HG02840 (cell line): Measurements from ENCODE around the gene ACOT12.
"Not testable (repeated sequence)": the region's sequence is repeated elsewhere in the genome, so short reads cannot be mapped to it uniquely, and the experiment has no call there.

Experiments used
- ATAC-seq: cut with Tn5 transposase; IDR thresholded peaks from one replicate; pipeline ENCODE4 v1.9.1; 2021; ENCODE audit warnings: mild to moderate bottlenecking, moderate library complexity, moderate number of reproducible peaks; ENCODE audit not compliant: unreplicated experiment, low FRiP score

Gene ACOT12

DNA sequence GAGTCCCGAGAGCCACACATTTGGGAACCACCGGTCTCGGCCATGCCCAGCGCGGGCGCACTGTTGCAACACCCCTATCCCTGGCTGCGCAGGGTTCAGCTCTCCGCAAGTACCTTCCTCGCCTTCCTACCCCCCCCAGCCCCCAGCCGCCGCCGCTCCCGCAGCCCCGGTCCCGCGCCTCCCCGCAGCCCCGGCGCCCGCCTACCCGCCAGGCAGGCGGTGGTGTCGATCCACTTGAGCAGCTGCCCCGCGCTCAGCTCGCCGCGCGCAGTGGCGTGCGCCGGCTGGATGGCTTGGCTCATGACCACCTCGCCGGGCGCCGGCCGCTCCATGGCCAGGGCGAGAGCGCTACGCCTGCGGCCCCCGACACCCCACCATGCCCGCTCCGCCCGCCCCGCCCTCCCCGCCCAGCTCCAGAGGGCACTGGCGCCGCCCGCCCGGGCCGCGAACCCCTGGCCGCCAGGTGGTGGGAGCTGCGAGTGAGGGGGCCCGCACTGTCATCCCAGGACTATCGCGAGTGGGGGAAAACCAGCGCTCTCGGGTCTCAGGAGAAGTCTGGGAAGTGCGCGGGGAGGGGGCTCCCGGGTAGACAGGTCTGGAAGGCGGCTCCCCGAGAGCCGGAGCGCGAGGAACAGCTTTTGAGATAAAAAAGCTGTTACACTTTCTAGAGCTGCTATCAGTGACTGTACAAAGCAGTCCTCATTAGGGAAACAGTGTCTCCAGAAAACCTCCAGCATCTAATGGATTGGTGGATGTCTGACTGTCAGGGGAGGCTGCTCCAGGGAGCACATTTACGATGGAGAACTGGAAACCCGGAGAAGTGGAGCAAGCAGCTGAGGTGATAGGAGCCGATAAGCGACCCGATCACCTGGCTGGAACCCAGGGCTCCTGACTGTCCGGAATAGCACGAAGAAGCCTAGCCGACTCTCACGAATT, at the start of gene ACOT12:
ACOT12 (minus strand) TSS at position 352 of the 936 bp plus-strand sequence; CDS start at position 332, 20 bp downstream.
- ATAC-seq: no peak

DNA sequence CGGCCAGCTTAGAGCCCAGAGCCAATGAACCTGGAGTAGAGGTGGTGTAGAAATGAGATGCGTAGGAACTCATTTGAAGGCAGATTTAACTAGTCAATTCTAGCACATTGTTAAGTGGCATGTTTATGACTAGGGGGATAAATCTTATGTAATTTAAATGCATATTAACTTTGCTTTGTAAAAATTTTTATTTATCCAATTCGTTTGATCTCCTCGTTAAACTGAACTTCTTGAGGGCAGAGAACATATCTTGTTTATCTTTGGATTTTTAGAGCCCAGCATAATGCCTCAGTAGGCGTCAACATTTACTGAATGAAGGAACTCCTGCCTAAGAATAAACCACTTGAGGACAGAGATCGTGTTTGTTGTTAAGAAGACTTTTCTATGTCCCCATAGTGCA, 41.1 kb upstream of the ACOT12 start:
- ATAC-seq: no peak

DNA sequence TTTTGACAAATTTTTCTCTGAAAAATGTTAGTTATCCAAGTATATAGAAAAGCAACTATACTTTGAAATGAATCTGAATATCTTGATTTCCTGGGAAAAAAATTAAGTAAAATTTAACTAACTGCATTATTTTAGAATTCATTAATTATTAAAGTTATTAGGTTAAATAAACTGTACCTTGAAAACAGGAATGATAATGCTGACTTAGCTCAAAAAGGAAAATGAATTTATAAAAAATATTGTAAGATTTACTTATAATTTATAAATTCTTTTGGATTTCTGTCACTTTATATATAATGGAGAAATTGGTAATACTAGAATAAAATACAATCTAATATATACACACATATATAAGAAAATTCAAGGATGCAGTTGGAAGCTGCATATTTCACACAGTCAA, 36.1 kb upstream of the ACOT12 start:
- ATAC-seq: no peak

DNA sequence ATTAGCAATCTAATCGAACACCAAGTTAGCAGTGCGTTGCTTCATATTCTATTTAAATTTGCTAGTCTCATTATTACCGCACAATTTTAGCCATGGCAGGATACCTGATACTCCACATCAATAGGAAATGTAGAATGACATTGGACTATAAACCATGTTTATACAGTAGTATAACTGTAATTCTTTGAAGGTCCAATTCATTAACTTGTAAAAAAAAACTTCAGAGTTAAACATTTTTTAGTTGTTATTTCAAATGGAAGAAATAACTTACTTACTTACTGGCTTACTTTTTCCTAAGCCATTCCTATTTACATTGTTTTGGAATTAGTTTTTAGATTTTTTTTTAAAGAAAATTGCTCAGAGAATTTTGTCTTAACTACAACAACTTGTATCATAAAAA, 35.4 kb upstream of the ACOT12 start:
- no peak for ATAC-seq

DNA sequence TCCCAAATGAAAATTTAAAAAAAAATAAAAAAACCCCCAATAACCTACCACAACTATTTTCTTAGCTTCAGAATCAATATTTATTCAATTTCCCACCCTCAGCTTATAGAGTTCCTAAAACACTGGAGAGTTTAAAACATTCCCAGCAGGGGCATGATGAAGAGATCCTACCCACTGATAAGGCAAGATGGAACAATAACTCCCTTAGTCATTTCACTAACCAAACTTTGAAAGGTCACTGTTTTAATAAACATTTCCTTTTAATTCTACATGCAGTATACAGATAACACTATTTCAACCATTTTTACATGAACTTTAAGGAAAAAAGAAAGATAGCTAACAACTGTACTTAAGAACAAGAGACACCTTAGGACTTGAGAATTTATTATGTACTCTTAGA, 34.9 kb upstream of the ACOT12 start:
- no peak for ATAC-seq

DNA sequence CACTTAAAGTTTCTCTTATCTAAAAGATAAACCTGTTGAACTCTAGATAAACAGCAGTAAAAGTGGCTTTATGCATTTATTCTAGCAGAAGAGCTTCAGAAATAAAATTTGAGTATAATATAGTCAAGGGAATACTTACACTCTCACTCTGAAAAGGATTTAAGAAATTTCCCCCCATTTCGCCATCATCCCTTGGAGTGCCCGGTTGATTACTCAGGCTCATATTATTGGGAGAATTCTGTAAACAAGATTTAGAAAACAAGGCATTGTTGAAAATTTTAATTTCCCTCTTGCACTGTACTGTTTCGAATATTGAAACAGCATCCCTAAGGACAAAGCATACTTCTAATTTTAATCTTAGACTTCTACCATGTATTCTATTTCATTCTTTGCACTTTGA, 34.5 kb upstream of the ACOT12 start:
- no peak for ATAC-seq

DNA sequence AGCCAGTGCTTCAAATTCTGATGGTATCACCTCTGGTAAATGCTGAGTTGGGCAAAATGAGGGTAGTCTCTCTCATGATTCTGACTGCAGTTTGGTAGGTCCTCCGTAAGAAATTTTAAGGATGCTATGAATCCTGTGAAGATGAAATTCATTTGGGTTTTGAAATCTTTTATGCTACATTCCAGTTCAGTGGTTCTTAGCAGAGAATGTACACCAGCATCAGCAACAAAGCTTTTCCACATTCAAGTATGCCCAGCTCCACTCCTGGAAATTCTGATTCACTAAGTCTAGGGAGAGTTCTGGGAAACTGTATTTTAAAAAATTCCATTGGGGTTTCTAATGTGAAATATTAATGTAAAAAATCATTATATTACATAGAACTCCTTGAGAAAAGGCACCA, 33.6 kb upstream of the ACOT12 start:
- ATAC-seq: no peak

DNA sequence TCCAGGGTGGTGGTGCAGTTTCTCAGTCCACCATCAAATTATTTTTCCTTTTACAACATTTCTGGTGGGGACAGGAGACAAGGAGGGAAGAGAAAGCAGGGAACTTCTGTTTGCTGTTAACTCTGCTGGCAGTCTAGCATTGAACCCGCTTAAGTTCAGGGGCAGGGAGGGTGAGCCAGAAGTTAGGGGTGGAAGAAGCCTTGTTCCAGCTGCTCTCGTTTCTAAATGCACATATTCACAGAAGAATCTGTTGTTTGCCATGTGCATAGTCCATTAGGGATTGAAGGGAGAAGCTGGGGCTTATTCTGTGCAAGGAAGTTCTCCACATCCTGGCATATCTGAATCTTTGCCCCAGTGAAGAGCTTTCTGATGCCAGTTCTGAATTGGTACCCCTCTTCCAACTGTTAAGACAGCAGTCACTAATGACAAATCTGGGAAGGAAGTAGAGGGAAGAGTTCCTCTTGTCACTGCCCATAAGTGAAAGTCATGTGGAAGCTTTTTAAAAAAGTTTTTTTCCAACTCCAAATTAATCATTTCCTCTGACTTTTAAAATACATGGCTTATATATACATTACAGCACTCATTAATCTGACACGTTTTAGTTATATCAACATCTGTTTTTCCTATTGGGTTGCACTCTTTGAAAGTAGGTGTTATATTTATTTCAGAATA, 32.6 kb upstream of the ACOT12 start:
- no peak for ATAC-seq

DNA sequence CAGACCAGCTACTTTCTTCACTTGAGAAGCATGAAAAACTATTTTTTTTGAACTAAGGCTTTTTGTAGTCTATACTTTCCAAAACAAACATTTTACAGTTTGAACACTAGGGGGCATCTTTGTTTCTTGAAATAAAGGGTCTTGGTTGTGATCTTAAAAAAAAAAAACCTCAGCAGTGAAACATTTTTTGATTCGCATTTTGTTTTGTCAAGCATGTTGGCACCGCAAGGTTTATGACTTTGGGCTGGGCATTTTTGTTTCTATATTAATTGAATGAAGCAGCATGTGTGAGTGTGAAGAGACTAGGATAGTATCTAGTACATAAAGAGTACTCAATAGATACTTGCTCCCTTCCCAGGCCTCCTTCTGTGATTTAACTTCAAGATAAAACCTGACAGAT, 31.6 kb upstream of the ACOT12 start:
- no peak for ATAC-seq

DNA sequence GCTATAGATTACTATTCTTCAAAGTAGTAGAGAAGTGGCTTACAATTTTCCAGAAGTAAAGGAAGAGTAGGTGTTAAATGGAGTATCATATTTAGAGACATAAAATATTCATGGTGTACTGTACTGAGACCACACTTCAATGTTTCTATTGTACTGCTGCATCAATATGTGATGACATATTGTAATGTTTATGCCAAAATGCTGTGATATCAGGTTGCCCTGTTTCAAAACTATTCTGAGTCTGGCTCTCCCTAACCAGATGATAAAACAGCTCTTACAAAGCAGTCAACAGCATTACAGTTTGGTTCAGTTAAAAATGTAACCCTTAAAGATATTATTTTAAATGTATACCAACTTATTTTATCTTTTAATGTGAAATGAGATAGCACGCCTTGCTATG, 30.8 kb upstream of the ACOT12 start:
- no peak for ATAC-seq

DNA sequence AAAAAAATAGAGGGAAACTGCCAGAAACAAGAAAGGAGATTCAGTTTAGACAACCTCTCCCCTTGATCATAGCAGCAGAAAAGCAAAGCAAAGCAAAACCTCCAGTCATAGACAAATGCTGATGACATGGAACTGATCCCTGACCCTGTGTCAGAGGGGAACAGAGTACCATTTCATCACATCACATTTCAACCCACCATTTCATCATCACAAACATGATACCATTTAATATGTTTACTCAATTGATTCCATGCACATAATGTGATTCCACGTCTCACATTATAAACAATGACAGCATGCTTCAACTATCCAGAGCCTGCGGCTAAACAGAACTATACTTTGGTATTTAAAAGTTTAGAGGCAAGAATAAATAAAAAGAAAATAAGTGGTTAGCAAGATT, 28.7 kb upstream of the ACOT12 start:
- no peak for ATAC-seq

DNA sequence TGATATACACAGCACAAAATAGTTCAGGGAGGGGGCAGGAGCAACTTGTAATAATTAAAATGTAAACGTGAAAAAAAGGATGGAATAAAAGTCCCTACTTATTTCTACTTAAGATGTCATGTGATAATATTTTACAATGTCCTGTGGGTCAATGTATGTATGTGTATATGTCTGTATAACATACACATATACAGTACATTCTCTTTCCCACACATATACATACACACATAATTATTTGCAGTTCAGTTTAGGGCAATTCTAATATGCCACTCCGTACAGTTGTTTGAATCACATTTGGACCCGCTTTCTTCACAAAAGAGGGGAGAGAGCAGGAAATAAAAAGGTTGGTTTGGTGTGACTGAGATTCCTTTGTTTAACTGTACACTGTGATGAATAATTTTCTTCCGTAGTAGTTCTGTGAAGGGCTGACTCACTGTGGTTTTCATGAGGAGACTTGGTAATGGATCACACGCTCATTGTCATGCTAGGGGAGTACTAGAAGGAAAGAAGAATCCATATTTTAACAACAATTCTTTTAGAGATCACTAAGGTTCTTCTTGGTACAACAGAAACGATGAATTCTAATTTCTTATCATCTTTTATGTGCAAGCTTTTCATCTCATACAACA, 26.2 kb upstream of the ACOT12 start:
- no peak for ATAC-seq

DNA sequence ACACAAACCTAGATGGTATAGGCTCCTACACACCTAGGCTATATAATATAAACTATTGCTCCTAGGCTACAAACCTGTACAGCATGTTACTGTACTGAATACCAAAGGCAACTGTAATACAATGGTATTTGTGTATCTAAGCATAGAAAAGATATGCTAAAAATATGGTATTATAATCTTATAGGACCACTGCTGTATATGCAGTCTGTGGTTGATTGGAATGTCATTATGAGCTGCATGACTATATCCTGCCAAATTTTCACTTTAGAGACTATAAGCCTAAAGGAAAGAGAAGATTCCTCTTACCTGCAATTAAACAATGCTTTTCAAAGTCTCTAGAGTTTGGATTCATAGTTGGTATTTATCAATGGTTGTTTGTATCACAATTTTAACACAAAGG, 24.7 kb upstream of the ACOT12 start:
- ATAC-seq: no peak

DNA sequence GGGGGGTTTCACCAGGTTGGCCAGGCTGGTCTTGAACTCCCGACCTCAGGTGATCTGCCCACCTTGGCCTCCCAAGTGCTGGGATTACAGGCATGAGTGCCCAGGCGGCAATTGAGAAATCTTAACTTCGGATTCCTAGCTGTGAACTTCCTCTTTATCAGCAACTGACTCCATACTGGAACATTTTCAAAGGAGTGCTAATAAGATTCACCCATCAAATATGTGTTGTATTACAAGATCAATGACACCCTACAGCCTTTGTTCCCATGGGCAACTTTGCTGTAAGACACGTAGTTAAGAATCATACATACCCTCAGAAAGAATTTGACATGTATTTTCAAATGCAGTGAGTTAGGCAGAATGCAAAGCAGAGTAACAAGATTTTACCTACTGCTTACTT, 23.1 kb upstream of the ACOT12 start:
- ATAC-seq: no peak

DNA sequence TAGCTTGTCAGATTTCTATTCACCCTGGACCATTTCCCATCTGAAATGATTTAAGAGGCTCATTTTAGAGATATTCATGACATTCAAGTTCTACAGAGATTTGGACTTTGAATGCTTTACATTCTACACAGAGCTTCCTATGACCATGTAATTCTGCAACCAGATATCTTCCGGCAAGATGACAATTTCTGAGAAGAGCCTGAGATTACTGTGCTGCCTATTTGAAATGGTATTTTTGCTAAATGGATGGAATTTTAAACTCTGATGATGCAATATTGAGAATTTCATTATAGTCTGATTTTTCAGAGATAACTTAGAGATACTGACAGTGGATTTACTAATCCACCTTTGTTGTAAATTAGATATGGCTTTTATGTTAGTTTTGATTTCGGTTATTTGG, 16.0 kb upstream of the ACOT12 start:
- no peak for ATAC-seq

DNA sequence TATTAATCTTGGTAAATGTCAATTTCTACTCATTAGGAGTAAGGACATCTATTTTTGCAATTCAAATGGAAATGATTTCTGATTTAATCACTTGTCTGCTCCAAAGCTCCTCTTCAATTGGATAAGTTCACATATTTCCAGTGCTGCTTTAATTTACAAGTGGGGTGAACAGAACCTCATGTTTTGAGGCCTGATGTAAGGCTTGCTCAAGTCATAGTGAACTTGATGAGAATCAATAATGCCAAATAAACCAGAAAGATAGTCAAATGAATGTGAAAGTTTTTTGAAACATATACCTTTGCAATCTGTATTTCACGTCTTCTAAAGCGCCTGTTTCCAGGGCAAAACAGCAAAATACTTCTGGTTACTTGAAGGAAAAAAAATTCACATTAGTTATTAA, 15.4 kb upstream of the ACOT12 start:
- no peak for ATAC-seq

DNA sequence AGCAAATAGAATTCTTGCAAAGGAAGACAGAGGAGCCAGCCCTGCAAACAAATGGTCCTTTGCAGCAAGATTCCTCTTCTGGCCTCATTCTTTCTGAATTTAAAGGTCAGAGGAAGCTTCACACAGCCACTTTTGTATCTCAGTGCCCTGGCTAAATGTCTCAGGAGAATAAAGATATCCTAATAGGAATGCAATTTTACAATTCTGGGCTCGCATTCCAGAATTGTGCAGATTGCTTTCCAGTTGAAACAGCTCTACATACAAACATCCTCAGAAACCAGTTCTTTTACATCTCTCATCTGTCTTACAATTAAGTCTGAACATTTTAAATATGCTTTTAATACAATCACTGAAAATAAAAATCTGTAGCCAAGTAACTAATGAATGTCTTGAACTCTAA, 14.6 kb upstream of the ACOT12 start:
- no peak for ATAC-seq

DNA sequence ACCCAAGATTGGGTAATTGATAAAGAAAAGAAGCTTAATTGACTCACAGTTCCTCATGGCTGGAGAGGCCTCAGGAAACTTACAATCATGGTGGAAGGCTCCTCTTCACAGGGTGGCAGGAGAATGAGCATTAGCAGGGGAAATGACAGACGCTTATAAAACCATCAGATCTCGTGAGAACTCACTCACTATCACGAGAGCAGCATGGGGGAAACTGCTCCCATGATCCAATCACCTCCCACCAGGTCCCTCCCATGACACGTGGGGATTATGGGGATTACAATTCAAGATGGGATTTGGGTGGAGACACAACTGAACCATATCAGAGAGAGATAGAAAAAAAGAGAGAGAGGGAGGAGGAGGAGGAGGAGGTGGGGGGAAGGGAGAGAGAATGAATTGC, 13.9 kb upstream of the ACOT12 start:
- ATAC-seq: not testable (repeated sequence)

DNA sequence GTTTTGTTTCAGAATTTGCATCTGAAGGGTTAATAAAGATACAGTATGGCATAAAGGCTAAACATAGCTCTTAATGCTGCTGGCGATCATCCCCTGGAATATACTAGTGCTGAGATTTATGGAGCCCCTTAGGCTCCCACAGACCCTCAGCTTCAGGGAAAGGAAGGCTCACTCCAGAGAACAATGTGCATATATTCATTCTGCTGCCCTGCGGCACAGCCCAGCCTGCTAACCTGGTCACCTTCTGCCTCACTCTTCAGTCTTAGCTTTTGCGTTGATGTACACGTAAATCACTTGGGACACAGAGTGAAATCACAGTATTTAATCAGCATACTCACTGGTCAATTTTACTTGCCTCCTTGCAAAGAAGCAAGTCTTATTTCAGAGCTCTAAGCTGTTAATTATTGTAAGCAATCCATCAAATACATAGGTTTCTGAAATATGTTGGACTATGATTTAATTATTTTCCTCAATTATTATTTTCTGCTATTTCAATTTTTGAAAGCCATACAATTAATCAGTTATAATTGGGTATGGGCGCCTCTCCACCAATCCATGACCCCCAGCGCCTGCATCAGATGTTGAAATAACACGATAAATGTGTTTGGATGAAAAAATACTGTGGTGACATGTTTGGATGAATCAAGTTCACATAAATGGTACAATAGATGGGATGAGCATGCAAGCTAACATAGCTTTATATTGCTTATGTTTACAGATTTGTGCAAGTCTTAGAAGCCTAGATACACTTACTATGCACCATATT, 11.4 kb upstream of the ACOT12 start:
- no peak for ATAC-seq

DNA sequence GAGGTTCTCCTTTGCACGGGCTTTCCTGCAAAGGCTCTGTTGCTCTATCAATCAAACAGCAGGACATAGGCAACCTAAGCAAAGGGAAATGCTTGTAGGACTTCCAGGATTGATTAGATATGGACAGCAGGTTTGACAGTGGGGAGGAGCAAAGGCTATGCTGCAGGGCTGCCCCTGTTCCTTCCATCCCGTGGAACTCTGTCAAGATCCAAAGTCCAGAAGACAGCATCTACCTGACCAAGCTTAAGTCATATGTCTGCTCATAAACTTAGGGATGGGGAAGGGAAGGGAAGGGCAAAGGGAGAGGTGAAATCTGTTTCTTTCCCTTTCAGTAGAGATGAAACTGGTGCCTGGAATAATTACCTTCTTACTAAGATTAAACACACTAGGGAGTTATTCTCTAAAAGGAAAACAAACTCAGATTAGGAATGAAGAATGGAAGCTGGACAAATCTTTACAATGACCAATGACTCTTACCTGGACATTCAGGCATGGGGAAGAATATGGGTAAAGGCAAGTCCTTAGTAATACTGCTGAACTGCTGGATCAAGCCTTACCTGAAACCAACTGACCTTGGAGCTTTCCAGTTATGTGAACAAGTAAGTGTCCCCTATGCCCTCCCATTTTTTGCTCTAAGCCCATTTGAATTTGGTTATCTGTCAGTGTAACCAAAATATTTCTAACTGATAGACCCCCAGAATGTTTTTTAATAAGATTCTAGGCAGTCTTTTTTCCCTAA, 8.4 kb upstream of the ACOT12 start:
- ATAC-seq: no peak
